HUES48 (cell line): ENCODE data around the gene GCLM.
"Not testable (repeated sequence)": the region's sequence is repeated elsewhere in the genome, so short reads cannot be mapped to it uniquely, and the experiment has no call there.

ENCODE experiments used
- H3K27ac ChIP-seq: one replicate; pipeline ENCODE4 v1.7.0; 2013; ENCODE audit warnings: low read depth, low read length, inconsistent platforms
- H3K27me3 ChIP-seq: 2 replicates; pipeline ENCODE4 v1.6.1; 2013; ENCODE audit warnings: mild to moderate bottlenecking, low read length; ENCODE audit not compliant: control insufficient read depth, insufficient read depth
- H3K36me3 ChIP-seq: 2 replicates; pipeline ENCODE4 v1.6.1; 2013; ENCODE audit warnings: low read length; ENCODE audit not compliant: control insufficient read depth, insufficient read depth
- H3K4me1 ChIP-seq: 2 replicates; pipeline ENCODE4 v1.6.1; 2013; ENCODE audit warnings: mild to moderate bottlenecking, low read length; ENCODE audit not compliant: control insufficient read depth, insufficient read depth
- H3K4me3 ChIP-seq: 2 replicates; pipeline ENCODE4 v1.5.1; 2013; ENCODE audit warnings: mild to moderate bottlenecking, low read depth, low read length
- H3K9ac ChIP-seq: 2 replicates; pipeline ENCODE4 v1.6.1; 2013; ENCODE audit warnings: mild to moderate bottlenecking, low read depth, low read length, moderate library complexity
- H3K9me3 ChIP-seq: 2 replicates; pipeline ENCODE4 v1.6.1; 2013; ENCODE audit warnings: low read length; ENCODE audit not compliant: control insufficient read depth, insufficient read depth

GCLM gene

GRCh38 chr1:93909146-93910050 is at the start of gene GCLM:
TSS of gene GCLM (minus strand) at chr1:93909430. CDS start at chr1:93909163, 267 bp downstream.
- Histone ChIP-seq H3K27ac (peak within 1 kb of the TSS; percentile 77), H3K9me3 (no peaks in the 10 kb centered on the region), H3K4me3 (peak within 1 kb of the TSS; percentile 91), H3K27me3 (no peaks in the 10 kb centered on the region), H3K36me3 (no peaks in the 10 kb centered on the region), H3K4me1 (peaks cover 12% of the 10 kb centered on the region; the same call in 1 of the 2 replicates), H3K9ac (peak within 1 kb of the TSS; percentile 71; the same call in 1 of the 2 replicates)

GRCh38 chr1:93958726-93959100 is 49.5 kb upstream of the GCLM start:
- no peaks in the 10 kb centered on the region for H3K36me3 ChIP-seq

GRCh38 chr1:93958032-93958725 is 48.9 kb upstream of the GCLM start:
- Histone ChIP-seq H3K36me3 (no peaks in the 10 kb centered on the region), H3K9ac (no peak overlapping the region), H3K9me3 (no peaks in the 10 kb centered on the region; the same call in 1 of the 2 replicates), H3K4me3 (no peak overlapping the region), H3K27ac (no peak overlapping the region), H3K27me3 (no peaks in the 10 kb centered on the region), H3K4me1 (no peaks in the 10 kb centered on the region)

More at GRCh38 chr1:93958726-93959100, 49.5 kb upstream of the GCLM start:
- Histone ChIP-seq H3K27ac (no peak overlapping the region), H3K4me1 (no peaks in the 10 kb centered on the region; the same call in 1 of the 2 replicates), H3K9ac (no peak overlapping the region), H3K27me3 (no peaks in the 10 kb centered on the region), H3K9me3 (no peaks in the 10 kb centered on the region; the same call in 1 of the 2 replicates), H3K4me3 (no peak overlapping the region)

- Histone ChIP-seq H3K27ac (no peak overlapping the region), H3K27me3 (no peaks in the 10 kb centered on the region), H3K4me3 (no peak overlapping the region), H3K9me3 (peaks cover 5% of the 10 kb centered on the region; the same call in 1 of the 2 replicates), H3K9ac (no peak overlapping the region), H3K4me1 (no peaks in the 10 kb centered on the region), H3K36me3 (no peaks in the 10 kb centered on the region)
Measured at GRCh38 chr1:93955765-93956164, 46.5 kb upstream of the GCLM start.

- peaks cover 12% of the 10 kb centered on the region; the same call in 1 of the 2 replicates for H3K9me3 ChIP-seq
- H3K4me3 ChIP-seq, H3K27ac ChIP-seq, H3K27me3 ChIP-seq, H3K4me1 ChIP-seq, H3K9ac ChIP-seq, H3K36me3 ChIP-seq: not testable (repeated sequence)
Measured at GRCh38 chr1:93947002-93947686, 37.9 kb upstream of the GCLM start.

- Histone ChIP-seq H3K27ac (no peak overlapping the region), H3K9ac (no peak overlapping the region), H3K27me3 (no peaks in the 10 kb centered on the region), H3K4me3 (no peak overlapping the region), H3K9me3 (no peaks in the 10 kb centered on the region), H3K4me1 (no peaks in the 10 kb centered on the region), H3K36me3 (no peaks in the 10 kb centered on the region)
Measured at GRCh38 chr1:93938461-93939145, 29.4 kb upstream of the GCLM start.

- H3K27ac ChIP-seq, result no peak overlapping the region
- H3K36me3 ChIP-seq, result no peaks in the 10 kb centered on the region
- no peak overlapping the region for H3K4me3 ChIP-seq
Measured at GRCh38 chr1:93937997-93938396, 28.8 kb upstream of the GCLM start.

GRCh38 chr1:93925206-93925605 is 16.0 kb upstream of the GCLM start:
- no peak overlapping the region for H3K27ac ChIP-seq
- no peak overlapping the region for H3K9ac ChIP-seq
- H3K27me3 ChIP-seq, result no peaks in the 10 kb centered on the region
- H3K4me3 ChIP-seq, result no peak overlapping the region
- no peaks in the 10 kb centered on the region for H3K9me3 ChIP-seq
- H3K36me3 ChIP-seq, result no peaks in the 10 kb centered on the region
- no peaks in the 10 kb centered on the region for H3K4me1 ChIP-seq

More at GRCh38 chr1:93937997-93938396, 28.8 kb upstream of the GCLM start:
- no peaks in the 10 kb centered on the region for H3K9me3 ChIP-seq
- H3K9ac ChIP-seq, result no peak overlapping the region
- H3K4me1 ChIP-seq, result no peaks in the 10 kb centered on the region
- no peaks in the 10 kb centered on the region for H3K27me3 ChIP-seq

- H3K9ac ChIP-seq, result no peak overlapping the region
- no peaks in the 10 kb centered on the region for H3K27me3 ChIP-seq
- H3K4me3 ChIP-seq, result no peak overlapping the region
- H3K27ac ChIP-seq, result no peak overlapping the region
- peaks cover 11% of the 10 kb centered on the region for H3K4me1 ChIP-seq
- no peaks in the 10 kb centered on the region for H3K36me3 ChIP-seq
- peaks cover 9% of the 10 kb centered on the region for H3K9me3 ChIP-seq
Measured at GRCh38 chr1:93919780-93920179, 10.6 kb upstream of the GCLM start.

GRCh38 chr1:93917302-93917701 is 8.1 kb upstream of the GCLM start:
- Histone ChIP-seq H3K9ac (no peak overlapping the region), H3K27ac (no peak overlapping the region), H3K27me3 (no peaks in the 10 kb centered on the region), H3K4me3 (no peak overlapping the region), H3K9me3 (peaks cover 9% of the 10 kb centered on the region), H3K36me3 (no peaks in the 10 kb centered on the region), H3K4me1 (peaks cover 11% of the 10 kb centered on the region)
